SW480 (cell line): ENCODE results near the gene COL23A1.
"Not testable (repeated sequence)": the region's sequence is repeated elsewhere in the genome, so short reads cannot be mapped to it uniquely, and the experiment has no call there.

Experiments used
- DNase-seq: peaks from one replicate; pipeline ENCODE4 v3.0.0-alpha.2; 2016; ENCODE audit warnings: low spot score

Gene COL23A1

GRCh38 chr5:178304016-178304415 lies 286.2 kb downstream of the COL23A1 start:
- DNase-seq: no peak

- DNase-seq: not testable (repeated sequence)
Measured at GRCh38 chr5:178302321-178302720, 287.9 kb downstream of the COL23A1 start.

- no peak for DNase-seq
Measured at GRCh38 chr5:178301641-178302040, 288.6 kb downstream of the COL23A1 start.

- DNase-seq: no peak
Measured at GRCh38 chr5:178298283-178298807, 291.8 kb downstream of the COL23A1 start.

- DNase-seq: no peak
Measured at GRCh38 chr5:178297751-178298150, 292.4 kb downstream of the COL23A1 start.

- DNase-seq: no peak
Measured at GRCh38 chr5:178296066-178296465, 294.1 kb downstream of the COL23A1 start.

- no peak for DNase-seq
Measured at GRCh38 chr5:178295589-178295988, 294.6 kb downstream of the COL23A1 start.

GRCh38 chr5:178293815-178294214 lies 296.4 kb downstream of the COL23A1 start:
- DNase-seq: no peak

- no peak for DNase-seq
Measured at GRCh38 chr5:178293400-178293799, 296.8 kb downstream of the COL23A1 start.

- no peak for DNase-seq
Measured at GRCh38 chr5:178292826-178293205, 297.4 kb downstream of the COL23A1 start.

- DNase-seq: no peak
Measured at GRCh38 chr5:178291969-178292825, 298.0 kb downstream of the COL23A1 start.

- no peak for DNase-seq
Measured at GRCh38 chr5:178291161-178291561, 299.0 kb downstream of the COL23A1 start.

GRCh38 chr5:178290376-178290775 lies 299.8 kb downstream of the COL23A1 start:
- DNase-seq: no peak

GRCh38 chr5:178289438-178289837 lies 300.8 kb downstream of the COL23A1 start:
- no peak for DNase-seq

- DNase-seq: no peak
Measured at GRCh38 chr5:178288401-178289368, 301.5 kb downstream of the COL23A1 start.

- DNase-seq: no peak
Measured at GRCh38 chr5:178287791-178288105, 302.4 kb downstream of the COL23A1 start.

- DNase-seq: no peak
Measured at GRCh38 chr5:178287091-178287790, 303.0 kb downstream of the COL23A1 start.

GRCh38 chr5:178286226-178287090 lies 303.7 kb downstream of the COL23A1 start:
- DNase-seq: no peak

GRCh38 chr5:178285399-178286225 lies 304.6 kb downstream of the COL23A1 start:
- no peak for DNase-seq

GRCh38 chr5:178284996-178285395 lies 305.2 kb downstream of the COL23A1 start:
- DNase-seq: no peak
